CD14-positive monocyte (primary cell): ENCODE measurements around the gene MORN4. TPM values are rescaled to one million over a fixed set of nuclear protein-coding genes. Genes with fewer than 3 reads are reported as not detected.
A peak's percentile ranks its signal among the peaks of the same experiment; 100 is the strongest.

Source experiments
- DNase-seq, 3 donors: peaks; one replicate each; pipeline ENCODE4 v3.0.0-alpha.2; 2011 to 2022
- H2AFZ ChIP-seq: 2 replicates; pipeline ENCODE4 v1.6.0; 2012; ENCODE audit warnings: mild to moderate bottlenecking, low read depth, low read length, inconsistent platforms; ENCODE audit not compliant: insufficient read depth, poor library complexity, severe bottlenecking
- H3K27ac ChIP-seq, 2 donors: 1 replicate in 1 of 2; 2 replicates in 1 of 2; pipeline ENCODE4 v1.5.1; 2012 to 2013; ENCODE audit warnings: low read length in 2 of 2, control low read depth in 1 of 2, inconsistent platforms in 1 of 2, low read depth in 1 of 2, mild to moderate bottlenecking in 1 of 2
- H3K27me3 ChIP-seq, 2 donors: one replicate each; pipeline versions ENCODE4 v1.6.0 to v1.6.1; 2011 to 2013; ENCODE audit warnings: low read length in 2 of 2; ENCODE audit not compliant: control insufficient read depth in 2 of 2, insufficient read depth in 2 of 2
- H3K36me3 ChIP-seq, 2 donors: replicated peaks in 1 of 2; 1 replicate in 1 of 2; 2 replicates in 1 of 2; pipeline versions ENCODE4 v1.5.1 to v1.6.1; 2012 to 2013; ENCODE audit warnings: low read length in 2 of 2, control low read depth in 1 of 2, inconsistent platforms in 1 of 2, mild to moderate bottlenecking in 1 of 2; ENCODE audit not compliant: insufficient read depth in 2 of 2, control insufficient read depth in 1 of 2
- H3K4me1 ChIP-seq, 2 donors: 1 replicate in 1 of 2; 2 replicates in 1 of 2; pipeline versions ENCODE4 v1.5.1 to v1.6.1; 2012 to 2013; ENCODE audit warnings: low read length in 2 of 2, control low read depth in 1 of 2, inconsistent platforms in 1 of 2, mild to moderate bottlenecking in 1 of 2, moderate library complexity in 1 of 2; ENCODE audit not compliant: insufficient read depth in 2 of 2, control insufficient read depth in 1 of 2
- H3K4me2 ChIP-seq: replicated peaks from 2 replicates; pipeline ENCODE3; 2012; ENCODE audit warnings: low read length, moderate library complexity, mild to moderate bottlenecking; ENCODE audit not compliant: poor library complexity, severe bottlenecking; ENCODE audit errors: extremely low read depth
- H3K4me3 ChIP-seq, 3 experiments: fragments of 200-600 bp in 1 of 3; sonication (generic) in 1 of 3; replicated peaks in 1 of 3; 1 replicate in 2 of 3; 2 replicates in 1 of 3; pipeline ENCODE4 v1.5.1; 2011 to 2013; ENCODE audit warnings: low read length in 3 of 3, mild to moderate bottlenecking in 3 of 3, control low read depth in 2 of 3, low read depth in 2 of 3, inconsistent platforms in 1 of 3, moderate library complexity in 1 of 3
- H3K79me2 ChIP-seq: 2 replicates; pipeline ENCODE4 v1.6.0; 2012; ENCODE audit warnings: mild to moderate bottlenecking, control low read depth, inconsistent platforms, low read length, moderate library complexity; ENCODE audit not compliant: insufficient read depth
- H3K9ac ChIP-seq: 2 replicates; pipeline ENCODE4 v1.6.0; 2017; ENCODE audit warnings: low read length, mild to moderate bottlenecking; ENCODE audit not compliant: insufficient read depth, poor library complexity, severe bottlenecking
- H3K9me3 ChIP-seq, 2 donors: replicated peaks in 1 of 2; 1 replicate in 1 of 2; 2 replicates in 1 of 2; pipeline versions ENCODE4 v1.5.1 to v1.6.1; 2012 to 2013; ENCODE audit warnings: low read length in 2 of 2, control low read depth in 1 of 2; ENCODE audit not compliant: control insufficient read depth in 1 of 2, insufficient read depth in 1 of 2
- H4K20me1 ChIP-seq: 2 replicates; pipeline ENCODE4 v1.6.0; 2012; ENCODE audit warnings: mild to moderate bottlenecking, low read length, control low read depth, moderate library complexity; ENCODE audit not compliant: insufficient read depth
- H3K27ac Mint-ChIP-seq, 7 donors: one replicate each; pipeline ENCODE4 v1.8.0; 2020; ENCODE audit warnings: mild to moderate bottlenecking in 7 of 7, mixed read lengths in 7 of 7, moderate library complexity in 6 of 7, inconsistent platforms in 2 of 7
- H3K27me3 Mint-ChIP-seq, 3 donors: one replicate each; pipeline ENCODE4 v1.8.0; 2021 to 2022; ENCODE audit warnings: low read depth in 3 of 3, mild to moderate bottlenecking in 3 of 3, mixed read lengths in 3 of 3, moderate library complexity in 3 of 3, inconsistent platforms in 1 of 3
- H3K36me3 Mint-ChIP-seq, 2 donors: one replicate each; pipeline ENCODE4 v1.8.0; 2020; ENCODE audit warnings: mixed read lengths in 2 of 2, inconsistent platforms in 1 of 2, mild to moderate bottlenecking in 1 of 2
- H3K4me1 Mint-ChIP-seq: one replicate; pipeline ENCODE4 v1.8.0; 2020; ENCODE audit warnings: mild to moderate bottlenecking, mixed read lengths
- H3K4me3 Mint-ChIP-seq, 2 donors: one replicate each; pipeline ENCODE4 v1.8.0; 2020; ENCODE audit warnings: mild to moderate bottlenecking in 2 of 2, mixed read lengths in 2 of 2, moderate library complexity in 1 of 2
- H3K9me3 Mint-ChIP-seq, 7 donors: one replicate each; pipeline ENCODE4 v1.8.0; 2020 to 2022; ENCODE audit warnings: mixed read lengths in 7 of 7, mild to moderate bottlenecking in 6 of 7, moderate library complexity in 6 of 7, inconsistent platforms in 2 of 7
- WGBS: methylation state at CpG from one replicate; pipeline ENCODE4 v1.1.5; 2013; ENCODE audit warnings: missing lambda C conversion rate; ENCODE audit not compliant: insufficient coverage; 5-methylcytosine and 5-hydroxymethylcytosine counted together
- intact Hi-C, 2 donors: fragments of 100-400 bp; cut with micrococcal nuclease; formaldehyde crosslinking; loops; one replicate each; pipeline versions ENCODE4 v1.15.0 to v1.15.1; 2023
- polyA plus RNA-seq, 3 donors: library from polyadenylated mRNA; depleted of rRNA in 1 of 3; unstranded in 2 of 3; stranded (reverse) in 1 of 3; fragments of 300-500 nt in 2 of 3; fragments of >200 nt in 1 of 3; fragmentation: Illumina TruSeq in 2 of 3; gene quantifications; 1 replicate in 2 of 3; 2 replicates in 1 of 3; pipeline ENCODE4 v1.2.3, GENCODE V29; 2012 to 2021
- TF ChIP-seq, protein P1 (sequence below): fragments of 200-600 bp; IDR thresholded peaks from one replicate; pipeline ENCODE4 v1.8.0; 2022; ENCODE audit warnings: antibody characterized with exemption, mild to moderate bottlenecking

MORN4 gene
- polyA plus RNA-seq, 3 donors, result not detected

DNA sequence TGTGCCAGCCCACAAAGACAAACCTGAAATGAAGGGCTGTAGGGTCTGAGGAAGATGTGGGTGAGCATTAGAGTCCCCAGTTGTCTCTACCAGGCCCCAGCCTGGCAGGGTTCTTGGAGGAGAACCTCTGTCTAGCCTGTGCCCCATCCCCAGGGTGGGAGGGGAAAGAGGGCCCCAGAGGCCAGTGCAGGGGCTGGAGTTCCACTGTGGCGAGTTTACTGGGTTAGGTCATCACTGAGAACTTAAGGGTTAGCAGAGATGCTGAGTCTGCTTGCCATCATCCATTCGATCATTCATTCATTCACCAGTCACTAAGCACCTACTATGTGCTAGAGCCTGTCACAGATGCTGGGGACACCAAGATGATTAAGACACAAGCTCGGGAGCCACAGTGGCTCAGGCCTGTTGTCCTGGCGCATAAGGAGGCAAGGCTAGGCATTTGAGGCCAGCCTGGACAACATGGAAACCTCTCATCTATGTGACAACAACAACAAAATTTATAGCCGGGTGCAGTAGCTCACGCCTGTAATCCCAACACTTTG, 58.1 kb downstream of the MORN4 start:
- intact Hi-C loops, result loop anchor here in 1 of 2 donors (10.0 kb wide), 2 partner anchors 90 to 160 kb away; partner anchors contain the start of gene ZFYVE27
- Histone ChIP-seq H3K27me3 (peaks cover 0 to 6% of the 10 kb centered on the region in 2 donors), H3K9ac (no peak overlapping the region), H3K36me3 (peaks cover 7 to 19% of the 10 kb centered on the region in 2 donors), H3K9me3 (no peaks in the 10 kb centered on the region), H3K27ac (no peak overlapping the region), H3K4me1 (no peaks in the 10 kb centered on the region), H2AFZ (no peak overlapping the region), H3K4me2 (no peak overlapping the region), H3K79me2 (no peaks in the 10 kb centered on the region), H4K20me1 (peaks cover 4% of the 10 kb centered on the region), H3K4me3 (no peak overlapping the region)
- Mint-ChIP-seq H3K4me1 (no peaks in the 10 kb centered on the region), H3K27ac (no peak overlapping the region), H3K9me3 (no peaks in the 10 kb centered on the region), H3K36me3 (peaks cover 10 to 16% of the 10 kb centered on the region in 2 donors), H3K27me3 (peaks cover 6 to 20% (median 17%) of the 10 kb centered on the region in 3 donors), H3K4me3 (no peak overlapping the region)
- WGBS, result 100% methylated on average over 6 of the region's 6 CpGs
- no peak for DNase-seq
- TF ChIP-seq, protein P1, sequence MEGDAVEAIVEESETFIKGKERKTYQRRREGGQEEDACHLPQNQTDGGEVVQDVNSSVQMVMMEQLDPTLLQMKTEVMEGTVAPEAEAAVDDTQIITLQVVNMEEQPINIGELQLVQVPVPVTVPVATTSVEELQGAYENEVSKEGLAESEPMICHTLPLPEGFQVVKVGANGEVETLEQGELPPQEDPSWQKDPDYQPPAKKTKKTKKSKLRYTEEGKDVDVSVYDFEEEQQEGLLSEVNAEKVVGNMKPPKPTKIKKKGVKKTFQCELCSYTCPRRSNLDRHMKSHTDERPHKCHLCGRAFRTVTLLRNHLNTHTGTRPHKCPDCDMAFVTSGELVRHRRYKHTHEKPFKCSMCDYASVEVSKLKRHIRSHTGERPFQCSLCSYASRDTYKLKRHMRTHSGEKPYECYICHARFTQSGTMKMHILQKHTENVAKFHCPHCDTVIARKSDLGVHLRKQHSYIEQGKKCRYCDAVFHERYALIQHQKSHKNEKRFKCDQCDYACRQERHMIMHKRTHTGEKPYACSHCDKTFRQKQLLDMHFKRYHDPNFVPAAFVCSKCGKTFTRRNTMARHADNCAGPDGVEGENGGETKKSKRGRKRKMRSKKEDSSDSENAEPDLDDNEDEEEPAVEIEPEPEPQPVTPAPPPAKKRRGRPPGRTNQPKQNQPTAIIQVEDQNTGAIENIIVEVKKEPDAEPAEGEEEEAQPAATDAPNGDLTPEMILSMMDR, result no peak

DNA sequence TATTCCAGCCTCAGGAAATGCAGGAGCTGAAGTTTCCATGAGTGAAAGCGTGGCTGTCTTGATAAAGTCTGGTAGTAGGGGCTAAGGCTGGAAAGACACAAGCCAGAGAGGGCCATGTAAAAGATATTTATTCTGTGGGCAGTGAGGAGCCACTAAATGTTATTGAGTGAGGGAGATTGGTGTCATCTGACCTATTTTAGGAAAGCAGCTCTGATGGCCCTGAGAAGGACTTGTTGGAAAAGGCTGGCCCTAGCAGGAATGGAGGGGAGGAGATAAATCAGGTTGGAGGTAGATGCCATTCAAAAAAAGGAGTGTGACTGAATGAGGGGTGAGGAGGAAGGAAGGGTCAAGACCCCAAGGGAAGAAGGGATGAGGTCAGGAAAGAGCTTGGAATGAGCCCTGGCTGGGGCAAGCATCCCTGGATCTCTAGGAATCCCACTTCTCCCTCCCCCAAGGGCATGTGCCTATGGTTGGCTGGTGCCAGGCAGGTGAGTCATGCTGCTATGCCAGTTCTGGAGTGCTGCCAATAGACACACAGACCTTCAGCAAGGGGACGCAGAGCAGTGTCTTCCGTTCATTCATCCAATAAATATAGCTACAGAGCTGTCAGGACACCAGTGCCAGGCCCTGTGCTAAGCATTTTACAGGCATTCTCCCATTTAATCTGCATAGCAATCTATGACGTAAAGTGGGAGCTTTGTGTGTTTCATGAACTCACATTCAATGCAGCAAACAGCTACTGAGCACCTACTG, 58.8 kb downstream of the MORN4 start:
- Histone ChIP-seq H3K36me3 (peaks cover 13 to 26% of the 10 kb centered on the region in 2 donors), H3K9ac (no peak overlapping the region), H3K9me3 (no peaks in the 10 kb centered on the region), H3K27ac (no peak overlapping the region), H3K79me2 (no peaks in the 10 kb centered on the region), H3K4me2 (no peak overlapping the region), H3K27me3 (peaks cover 0 to 6% of the 10 kb centered on the region in 2 donors), H3K4me3 (no peak overlapping the region), H3K4me1 (no peaks in the 10 kb centered on the region), H4K20me1 (peaks cover 4% of the 10 kb centered on the region), H2AFZ (no peak overlapping the region)
- H3K27ac Mint-ChIP-seq, result no peak overlapping the region
- intact Hi-C loops, result loop anchor here in 1 of 2 donors (10.0 kb wide), 2 partner anchors 90 to 160 kb away; partner anchors contain the start of gene ZFYVE27
- no peaks in the 10 kb centered on the region for H3K9me3 Mint-ChIP-seq
- TF ChIP-seq, protein P1, result no peak
- DNase-seq, result peak in 2 of 3 donors; percentile 12 to 18
- H3K36me3 Mint-ChIP-seq, result peaks cover 12 to 22% of the 10 kb centered on the region in 2 donors
- H3K27me3 Mint-ChIP-seq, result peaks cover 6 to 20% (median 15%) of the 10 kb centered on the region in 3 donors
- H3K4me3 Mint-ChIP-seq, result no peak overlapping the region
- 52% methylated on average over 3 of the region's 4 CpGs for WGBS
- no peaks in the 10 kb centered on the region for H3K4me1 Mint-ChIP-seq
